ENCODE data around the gene MRPS10. TPM values are rescaled to one million over a fixed set of nuclear protein-coding genes. Genes with fewer than 3 reads are reported as not detected.

Gene MRPS10
- total RNA-seq, 4 donors from 2014 or later, result 7.6 to 52.8 (median 22.2) TPM

- no peaks in the 10 kb centered on the region for H3K4me1 ChIP-seq
- TF ChIP-seq CTCF (IDR thresholded peaks at IDR 0.05) (no peak), POLR2A (IDR thresholded peaks at IDR 0.05) (no peak)
- H3K27me3 ChIP-seq, result no peaks in the 10 kb centered on the region
- DNase-seq, result no peak
- intact Hi-C loops (cut with DNase I; ENCODE audit: low total_unique reads), result no loop called here
- peak overlapping the region; percentile 13 to 17 for H3K27ac ChIP-seq
- H3K36me3 ChIP-seq, result no peaks in the 10 kb centered on the region
- H3K4me3 ChIP-seq, result no peak overlapping the region
- no peaks in the 10 kb centered on the region for H3K9me3 ChIP-seq
Observed at GRCh38 chr6:42257614-42258013, 40.0 kb upstream of the MRPS10 start.

DNA sequence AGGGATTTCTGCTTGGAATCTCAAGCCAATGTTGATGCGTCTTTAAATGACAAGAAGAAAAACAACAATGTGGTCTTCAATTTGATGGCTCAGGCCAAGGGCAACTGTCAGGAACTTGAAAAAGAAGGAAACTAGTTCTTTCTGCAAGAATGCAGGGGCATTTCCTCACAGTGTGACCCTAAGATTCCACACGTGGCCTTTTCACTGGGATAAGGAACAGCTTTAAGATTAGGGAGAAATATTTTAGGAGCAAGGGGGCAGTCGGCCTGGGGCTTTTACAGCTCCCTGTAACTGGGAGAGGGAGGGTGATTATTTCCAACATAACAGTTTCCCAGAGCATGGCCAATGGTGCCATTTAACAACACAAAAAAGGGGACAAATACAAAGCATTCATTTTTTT is 39.4 kb upstream of the MRPS10 start:
- Histone ChIP-seq H3K36me3 (no peaks in the 10 kb centered on the region), H3K9me3 (no peaks in the 10 kb centered on the region), H3K4me3 (no peak overlapping the region), H3K4me1 (peaks cover 0 to 1% of the 10 kb centered on the region in 2 donors), H3K27me3 (no peaks in the 10 kb centered on the region), H3K27ac (peak overlapping the region in 1 of 2 donors; percentile 13)
- DNase-seq, result no peak
- intact Hi-C loops (cut with DNase I; ENCODE audit: low total_unique reads), result no loop called here
- no peak for TF ChIP-seq POLR2A (IDR thresholded peaks at IDR 0.05)
- TF ChIP-seq CTCF (IDR thresholded peaks at IDR 0.05), result no peak

GRCh38 chr6:42255050-42255449 is 37.4 kb upstream of the MRPS10 start:
- Histone ChIP-seq H3K36me3 (no peaks in the 10 kb centered on the region), H3K4me1 (peaks cover 0 to 3% of the 10 kb centered on the region in 2 donors), H3K27me3 (no peaks in the 10 kb centered on the region), H3K4me3 (no peak overlapping the region), H3K9me3 (no peaks in the 10 kb centered on the region), H3K27ac (no peak overlapping the region)
- intact Hi-C loops (cut with DNase I; ENCODE audit: low total_unique reads), result no loop called here
- TF ChIP-seq POLR2A (IDR thresholded peaks at IDR 0.05), result no peak
- no peak for TF ChIP-seq CTCF (IDR thresholded peaks at IDR 0.05)
- no peak for DNase-seq

- peaks cover 0 to 3% of the 10 kb centered on the region in 2 donors for H3K4me1 ChIP-seq
- no peaks in the 10 kb centered on the region for H3K9me3 ChIP-seq
- no peak for DNase-seq
- TF ChIP-seq POLR2A (IDR thresholded peaks at IDR 0.05), result no peak
- no peak for TF ChIP-seq CTCF (IDR thresholded peaks at IDR 0.05)
- H3K36me3 ChIP-seq, result no peaks in the 10 kb centered on the region
- no peaks in the 10 kb centered on the region for H3K27me3 ChIP-seq
- no peak overlapping the region for H3K27ac ChIP-seq
- intact Hi-C loops (cut with DNase I; ENCODE audit: low total_unique reads), result no loop called here
- H3K4me3 ChIP-seq, result no peak overlapping the region
Observed at GRCh38 chr6:42254505-42254904, 36.8 kb upstream of the MRPS10 start.

DNA sequence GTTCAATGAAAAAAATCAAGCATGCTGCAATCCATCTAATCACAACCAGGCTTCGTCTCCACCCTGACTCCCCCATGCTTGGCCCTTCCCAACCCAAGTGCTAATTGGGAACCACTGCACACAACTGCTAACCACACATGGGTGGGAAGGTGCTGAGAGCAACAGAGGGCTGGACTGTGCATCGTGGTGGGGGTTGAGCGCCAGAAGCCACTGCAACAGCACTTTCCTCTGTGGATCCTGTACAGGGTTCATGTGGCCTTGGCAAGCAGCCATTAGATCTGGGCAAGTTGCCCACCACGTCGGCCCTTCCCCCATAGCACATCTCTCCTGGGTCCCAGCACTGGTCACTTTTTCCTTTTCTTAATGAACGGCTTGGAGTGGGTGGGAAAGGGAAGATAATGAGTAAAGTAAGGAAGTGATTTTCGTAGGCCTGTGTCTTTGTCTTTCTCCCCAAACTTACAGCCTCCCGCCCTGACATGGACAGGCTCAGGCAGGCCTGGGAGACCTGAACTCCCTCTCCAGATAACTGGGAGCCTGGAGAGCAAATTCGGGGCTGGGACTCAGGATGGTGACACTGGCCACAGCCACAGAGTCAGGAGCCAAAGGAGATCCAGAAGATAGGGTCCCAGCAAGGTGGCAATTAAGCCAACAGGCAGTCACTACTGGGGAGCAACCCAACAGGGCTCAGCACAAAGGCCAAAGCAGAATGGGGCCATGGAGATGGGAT is 34.4 kb upstream of the MRPS10 start:
- Histone ChIP-seq H3K27ac (peak overlapping the region; percentile 67 to 75), H3K4me1 (peaks cover 0 to 3% of the 10 kb centered on the region in 2 donors), H3K4me3 (no peak overlapping the region), H3K9me3 (no peaks in the 10 kb centered on the region), H3K27me3 (no peaks in the 10 kb centered on the region), H3K36me3 (no peaks in the 10 kb centered on the region)
- DNase-seq, result peak; percentile 66 to 83
- intact Hi-C loops (cut with DNase I; ENCODE audit: low total_unique reads), result no loop called here
- TF ChIP-seq POLR2A (IDR thresholded peaks at IDR 0.05) (no peak), CTCF (IDR thresholded peaks at IDR 0.05) (no peak)

All from uterus (tissue), 4 donors.